A549 (cell line): ENCODE data around the gene HARS1. TPM values are rescaled to one million over a fixed set of nuclear protein-coding genes. Genes with fewer than 3 reads are reported as not detected.

ENCODE experiments used
- ATAC-seq, 2 experiments: fragments of 200-7000 bp in 1 of 2; fragments of >200 bp in 1 of 2; cut with Nextera tagmentation in 1 of 2; cut with Tn5 transposase in 1 of 2; 3 replicates each; pipeline versions ENCODE4 v1.8.0 to v1.9.1; 2018 to 2020; ENCODE audit warnings: mild to moderate bottlenecking in 1 of 2, moderate library complexity in 1 of 2
- CTCF ChIA-PET: fragments of 300-600 bp; sonication (Branson Sonifier 250); formaldehyde crosslinking; extraction: SDS; loops from one replicate; lab custom pipeline; 2021; ENCODE audit warnings: antibody characterized with exemption, inconsistent platforms; lab: Yijun Ruan, JAX
- POLR2A ChIA-PET: fragments of 350-600 bp; formaldehyde crosslinking; extraction: SDS; loops from one replicate; lab custom pipeline; 2021; ENCODE audit warnings: antibody characterized with exemption, inconsistent platforms; lab: Yijun Ruan, JAX
- DNase-seq, 2 experiments: peaks; one replicate each; pipeline versions ENCODE4 v3.0.0 to v3.0.0-alpha.2; 2011 to 2016; ENCODE audit warnings: low read depth in 1 of 2, low spot score in 1 of 2
- FAIRE-seq: peaks from 2 replicates; lab custom pipeline; 2011; peaks lifted over from hg19 to GRCh38; lab: Jason Lieb, UNC
- H3K27ac ChIP-seq, 2 experiments: fragments of >200 bp; sonication (Bioruptor Twin); formaldehyde crosslinking; 3 replicates each; pipeline ENCODE4 v1.5.1; 2016 to 2017
- H3K4me1 ChIP-seq: fragments of >200 bp; sonication (Bioruptor Twin); formaldehyde crosslinking; 3 replicates; pipeline ENCODE4 v1.6.1; 2016
- H3K4me2 ChIP-seq: fragments of >200 bp; sonication (Bioruptor Twin); formaldehyde crosslinking; 3 replicates; pipeline ENCODE4 v1.6.1; 2016
- H3K4me3 ChIP-seq: fragments of >200 bp; sonication (Bioruptor Twin); formaldehyde crosslinking; 3 replicates; pipeline ENCODE4 v1.5.1; 2016
- H3K9me3 ChIP-seq: fragments of >200 bp; sonication (Bioruptor Twin); formaldehyde crosslinking; 3 replicates; pipeline ENCODE4 v1.6.1; 2016
- CBX8 ChIP-seq: fragments of 200-600 bp; sonication (generic); IDR thresholded peaks from 2 replicates; pipeline ENCODE4 v1.6.1; 2016
- EHF ChIP-seq: fragments of 250-450 bp; sonication (Bioruptor Pico); IDR thresholded peaks from 2 replicates; pipeline ENCODE4 v1.5.0; 2020; ENCODE audit warnings: mild to moderate bottlenecking
- EP300 ChIP-seq, 2 experiments: fragments of >200 bp; sonication (Bioruptor Twin); formaldehyde crosslinking; IDR thresholded peaks; 2 replicates in 1 of 2; 3 replicates in 1 of 2; pipeline ENCODE4 v1.6.1; 2016 to 2017
- FOSB ChIP-seq: fragments of 250-450 bp; sonication (Bioruptor Pico); IDR thresholded peaks from 2 replicates; pipeline ENCODE4 v1.5.0; 2020; ENCODE audit warnings: mild to moderate bottlenecking, moderate library complexity
- FOXS1 ChIP-seq: fragments of 250-450 bp; sonication (Bioruptor Pico); IDR thresholded peaks from 2 replicates; pipeline ENCODE4 v1.5.0; 2020; ENCODE audit warnings: mild to moderate bottlenecking, moderate library complexity
- HDAC2 ChIP-seq: fragments of 200-600 bp; sonication (generic); IDR thresholded peaks from 2 replicates; pipeline ENCODE4 v1.6.1; 2016
- HOXB5 ChIP-seq: fragments of 250-450 bp; sonication (Bioruptor Pico); IDR thresholded peaks from 2 replicates; pipeline ENCODE4 v1.5.0; 2020; ENCODE audit warnings: mild to moderate bottlenecking, moderate library complexity
- KDM5A ChIP-seq: fragments of 200-600 bp; sonication (generic); IDR thresholded peaks from 2 replicates; pipeline ENCODE4 v1.6.1; 2016; ENCODE audit warnings: antibody characterized with exemption, mild to moderate bottlenecking
- MAFK ChIP-seq: fragments of 450-650 bp; IDR thresholded peaks from 2 replicates; pipeline ENCODE4 v1.6.1; 2014; ENCODE audit not compliant: partially characterized antibody
- MAZ ChIP-seq: fragments of 150-350 bp; IDR thresholded peaks from 2 replicates; pipeline ENCODE4 v1.6.1; 2014; ENCODE audit warnings: antibody characterized with exemption, low read depth, low read length, borderline replicate concordance
- MYC ChIP-seq: IDR thresholded peaks from 2 replicates; pipeline ENCODE4 v1.6.1; 2012; ENCODE audit warnings: mild to moderate bottlenecking, inconsistent platforms, low read length, improper control_type of control experiment, borderline replicate concordance
- NPAS2 ChIP-seq: fragments of 250-450 bp; sonication (Bioruptor Pico); IDR thresholded peaks from 2 replicates; pipeline ENCODE4 v1.8.0; 2022; ENCODE audit warnings: mild to moderate bottlenecking, moderate library complexity, borderline replicate concordance
- NR3C1 ChIP-seq: fragments of >200 bp; sonication (Bioruptor Twin); formaldehyde crosslinking; IDR thresholded peaks from 3 replicates; pipeline ENCODE4 v1.6.1; 2017
- PHF8 ChIP-seq: fragments of 200-600 bp; sonication (generic); IDR thresholded peaks from 2 replicates; pipeline ENCODE4 v1.6.1; 2016; ENCODE audit warnings: low read depth, mild to moderate bottlenecking, antibody characterized with exemption, moderate library complexity, borderline replicate concordance
- RAD21 ChIP-seq, 2 experiments: fragments of >200 bp in 1 of 2; sonication (Bioruptor Twin) in 1 of 2; formaldehyde crosslinking in 1 of 2; IDR thresholded peaks in 1 of 2; conservative IDR thresholded peaks in 1 of 2; 2 replicates in 1 of 2; 3 replicates in 1 of 2; pipeline ENCODE4 v1.6.1; 2012 to 2018; ENCODE audit warnings: inconsistent platforms in 1 of 2
- RARB ChIP-seq: fragments of 250-450 bp; sonication (Bioruptor Pico); IDR thresholded peaks from 2 replicates; pipeline ENCODE4 v1.8.0; 2021; ENCODE audit warnings: mild to moderate bottlenecking, moderate library complexity
- RFX5 ChIP-seq: fragments of 450-650 bp; IDR thresholded peaks from 2 replicates; pipeline ENCODE4 v1.7.1; 2014; ENCODE audit warnings: antibody characterized with exemption, mild to moderate bottlenecking, moderate library complexity
- RNF2 ChIP-seq: fragments of 200-600 bp; sonication (generic); IDR thresholded peaks from 2 replicates; pipeline ENCODE4 v1.6.1; 2016; ENCODE audit warnings: low read depth, mild to moderate bottlenecking, antibody characterized with exemption, moderate library complexity, borderline replicate concordance
- WGBS: methylation state at CpG from one replicate; pipeline ENCODE4 v1.1.6; 2017; ENCODE audit errors: missing lambda C conversion rate; 5-methylcytosine and 5-hydroxymethylcytosine counted together
- polyA plus RNA-seq, 4 experiments: library from polyadenylated mRNA; depleted of rRNA in 3 of 4; stranded (reverse); fragments of >200 nt; fragmentation: RNase III in 1 of 4; extraction: RNeasy Plus Mini Kit Qiagen cat#74134 plus additional on column Dnase treatment in 1 of 4; gene quantifications; 2 replicates in 3 of 4; 3 replicates in 1 of 4; pipeline ENCODE4 v1.2.3, GENCODE V29; 2011 to 2017
- TF ChIP-seq, protein P1 (sequence below): IDR thresholded peaks from 2 replicates; pipeline ENCODE4 v1.6.1; 2012
- TF ChIP-seq, protein P2 (sequence below): fragments of >200 bp; sonication (Bioruptor Twin); formaldehyde crosslinking; IDR thresholded peaks from 3 replicates; pipeline ENCODE4 v1.5.1; 2016
- TF ChIP-seq, protein P3 (sequence below): fragments of 150-350 bp; IDR thresholded peaks from 2 replicates; pipeline ENCODE4 v1.6.1; 2014; ENCODE audit warnings: low read depth, mild to moderate bottlenecking, low read length

HARS1 gene
- polyA plus RNA-seq, 2 of the 4 experiments (the other 2 are of a cell fraction), result 80.5 to 87.1 TPM

DNA sequence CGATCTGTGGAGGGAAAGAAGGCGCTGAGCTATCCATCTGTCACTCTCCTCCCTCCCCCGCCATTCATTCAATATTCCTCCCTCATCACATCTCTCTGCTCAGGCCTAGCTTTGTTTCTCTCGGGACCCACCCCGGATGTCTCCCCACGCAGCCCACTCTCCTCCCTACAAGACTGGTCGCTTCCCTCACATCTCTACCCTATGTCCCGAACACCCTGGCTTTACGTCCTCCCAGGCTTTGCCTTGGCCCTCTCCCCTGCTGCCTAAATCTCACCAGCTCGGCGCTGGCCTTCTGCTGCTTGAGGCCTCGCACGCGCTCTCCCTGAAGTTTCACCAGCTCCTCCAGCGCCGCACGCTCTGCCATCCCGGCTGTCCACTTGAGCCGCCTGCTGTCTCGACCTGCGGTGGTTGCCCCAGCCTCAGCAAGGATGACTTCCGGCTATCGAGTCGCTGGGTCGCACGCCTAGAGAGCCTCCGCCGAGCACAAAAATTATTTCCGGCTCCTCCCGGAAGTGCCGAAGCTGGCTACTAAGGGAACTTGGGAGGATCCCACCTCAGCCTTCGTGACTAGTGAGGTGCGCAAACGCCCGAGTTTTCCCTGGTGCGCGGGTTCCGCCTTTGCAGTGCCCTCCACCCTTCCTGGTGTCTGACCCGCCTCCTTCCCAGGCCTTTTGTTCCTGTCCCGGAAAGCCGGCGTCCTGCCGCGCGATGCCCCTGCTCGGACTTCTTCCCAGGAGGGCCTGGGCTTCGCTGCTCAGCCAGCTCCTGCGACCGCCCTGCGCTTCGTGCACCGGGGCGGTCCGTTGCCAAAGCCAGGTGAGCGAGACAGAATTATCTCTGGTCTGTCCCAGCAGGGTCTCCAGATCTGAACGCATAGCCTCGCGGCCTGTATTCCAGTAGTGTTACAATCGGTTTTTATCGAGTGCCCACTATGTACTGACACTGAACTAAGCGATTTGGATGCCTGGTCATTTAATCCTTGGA is at the start of gene HARS1, which contains the start of gene HARS2 (continued):
- TF ChIP-seq RNF2 (no peak), KDM5A (peak; percentile 50; the same call in 1 of the 2 replicates), RFX5 (peak; percentile 13; the same call in 1 of the 2 replicates), MAZ (0 out of 2 replicates have a peak, but pooled peaks have one; percentile 26), HDAC2 (no peak), FOXS1 (no peak)
- TF ChIP-seq, all 56 proteins: peak for 13

DNA sequence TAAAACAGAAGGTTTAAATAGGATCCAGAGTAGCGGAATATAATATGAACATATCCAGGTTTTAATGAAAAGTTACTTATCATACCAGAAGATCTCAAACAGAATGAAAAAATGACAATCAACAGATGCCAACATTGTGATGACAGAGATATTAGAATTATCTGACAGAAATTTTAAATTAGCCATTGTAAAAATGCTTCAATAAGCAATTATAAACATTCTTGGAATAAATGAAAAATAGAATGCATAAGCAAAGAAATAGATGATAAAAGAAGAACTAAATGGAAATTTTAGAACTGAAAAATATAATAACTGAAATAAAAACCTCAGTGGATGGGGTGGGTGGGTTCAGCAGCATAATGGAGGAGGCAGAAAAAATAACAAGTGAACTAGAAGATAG is 46.3 kb upstream of the HARS1 start:
- TF ChIP-seq EHF (CRISPR knock-in tag) (no peak), RFX5 (no peak), MAFK (peak; percentile 22), EP300 (IDR thresholded peaks at IDR 0.05) (no peak), RARB (CRISPR knock-in tag) (no peak), NR3C1 (no peak), FOSB (CRISPR knock-in tag) (no peak)
- TF ChIP-seq, protein P1, sequence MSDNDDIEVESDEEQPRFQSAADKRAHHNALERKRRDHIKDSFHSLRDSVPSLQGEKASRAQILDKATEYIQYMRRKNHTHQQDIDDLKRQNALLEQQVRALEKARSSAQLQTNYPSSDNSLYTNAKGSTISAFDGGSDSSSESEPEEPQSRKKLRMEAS, result no peak
- no peak for FAIRE-seq
- POLR2A ChIA-PET, result no interaction called here
- Histone ChIP-seq H3K27ac (no peak overlapping the region), H3K4me2 (no peak overlapping the region), H3K9me3 (peaks cover 23% of the 10 kb centered on the region; the same call in 2 of the 3 replicates), H3K4me1 (no peaks in the 10 kb centered on the region), H3K4me3 (no peak overlapping the region)
- DNase-seq, result no peak
- ATAC-seq, result no peak
- CTCF ChIA-PET, result interaction anchor here (1.3 kb wide), 1 partner anchor 10 kb away, joined by 3 read pairs; no protein-coding TSS in a partner anchor
- 10% methylated on average over 1 of the region's 1 CpG for WGBS

DNA sequence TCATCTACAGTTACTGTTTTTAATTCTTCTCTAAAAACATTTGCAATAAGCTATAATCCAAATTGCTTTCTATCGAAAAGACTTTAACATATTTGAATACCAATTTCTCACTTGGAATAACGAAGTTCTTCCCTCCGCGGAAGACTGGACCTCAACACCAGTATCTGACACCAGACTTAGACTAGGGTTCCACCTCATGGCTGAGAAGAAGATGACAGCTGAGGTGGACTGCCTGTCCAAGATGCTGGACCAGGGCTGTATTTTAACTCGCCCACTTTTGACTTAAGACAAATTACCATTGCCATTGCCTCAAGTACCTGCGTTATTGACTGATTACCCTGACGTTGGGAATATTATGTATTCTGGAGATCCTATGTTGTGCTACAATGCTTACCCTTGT is 43.2 kb upstream of the HARS1 start:
- peaks cover 18% of the 10 kb centered on the region; the same call in 2 of the 3 replicates for H3K9me3 ChIP-seq
- CTCF ChIA-PET, result interaction anchor here (0.7 kb wide), 1 partner anchor 367 kb away, joined by 3 read pairs; no protein-coding TSS in a partner anchor
- peak; percentile 43 for FAIRE-seq
- H3K4me3 ChIP-seq, result no peak overlapping the region
- H3K27ac ChIP-seq, result no peak overlapping the region
- POLR2A ChIA-PET, result no interaction called here
- peak; percentile 81 to 85; a peak in 4 of 6 replicates for ATAC-seq
- DNase-seq, result peak in 1 of 2 experiments; percentile 50
- H3K4me2 ChIP-seq, result no peak overlapping the region
- 33% methylated on average over 7 of the region's 7 CpGs for WGBS
- H3K4me1 ChIP-seq, result no peaks in the 10 kb centered on the region
- TF ChIP-seq NPAS2 (no peak), RAD21 (conservative IDR thresholded peaks at IDR 0.05 in 1 of 2, IDR thresholded peaks at IDR 0.05 in 1 of 2) (peak; percentile 34 to 56; a peak in 3 of 5 replicates), HOXB5 (CRISPR knock-in tag) (no peak)
- TF ChIP-seq, protein P2, sequence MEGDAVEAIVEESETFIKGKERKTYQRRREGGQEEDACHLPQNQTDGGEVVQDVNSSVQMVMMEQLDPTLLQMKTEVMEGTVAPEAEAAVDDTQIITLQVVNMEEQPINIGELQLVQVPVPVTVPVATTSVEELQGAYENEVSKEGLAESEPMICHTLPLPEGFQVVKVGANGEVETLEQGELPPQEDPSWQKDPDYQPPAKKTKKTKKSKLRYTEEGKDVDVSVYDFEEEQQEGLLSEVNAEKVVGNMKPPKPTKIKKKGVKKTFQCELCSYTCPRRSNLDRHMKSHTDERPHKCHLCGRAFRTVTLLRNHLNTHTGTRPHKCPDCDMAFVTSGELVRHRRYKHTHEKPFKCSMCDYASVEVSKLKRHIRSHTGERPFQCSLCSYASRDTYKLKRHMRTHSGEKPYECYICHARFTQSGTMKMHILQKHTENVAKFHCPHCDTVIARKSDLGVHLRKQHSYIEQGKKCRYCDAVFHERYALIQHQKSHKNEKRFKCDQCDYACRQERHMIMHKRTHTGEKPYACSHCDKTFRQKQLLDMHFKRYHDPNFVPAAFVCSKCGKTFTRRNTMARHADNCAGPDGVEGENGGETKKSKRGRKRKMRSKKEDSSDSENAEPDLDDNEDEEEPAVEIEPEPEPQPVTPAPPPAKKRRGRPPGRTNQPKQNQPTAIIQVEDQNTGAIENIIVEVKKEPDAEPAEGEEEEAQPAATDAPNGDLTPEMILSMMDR, result peak; percentile 17; the same call in 1 of the 3 replicates
- TF ChIP-seq, all 56 proteins: peak for 2

DNA sequence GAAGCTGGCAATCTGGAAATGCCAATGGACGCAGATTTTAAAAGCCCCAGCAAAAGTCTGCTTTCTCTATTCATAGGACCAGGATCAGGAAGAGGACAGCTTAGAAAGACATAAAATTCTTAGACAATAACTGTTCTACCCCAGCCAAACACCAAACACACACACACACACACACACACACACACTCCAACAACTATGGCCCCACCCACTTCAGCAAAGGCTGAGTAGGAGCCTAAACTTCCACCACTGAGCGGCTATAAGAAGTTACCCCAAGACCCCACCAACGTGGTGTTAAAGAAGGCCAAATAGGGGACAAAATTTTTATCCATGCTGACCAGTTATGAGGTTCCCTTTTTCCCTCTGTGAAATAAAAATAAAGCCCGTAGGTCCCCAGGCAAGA is 41.9 kb upstream of the HARS1 start:
- FAIRE-seq, result no peak
- WGBS, result 40% methylated on average over 4 of the region's 4 CpGs
- POLR2A ChIA-PET, result no interaction called here

More for the DNA sequence above, 41.9 kb upstream of the HARS1 start:
- TF ChIP-seq MYC (no peak), PHF8 (no peak), CBX8 (no peak)
- TF ChIP-seq, protein P2, result no peak
- TF ChIP-seq, protein P3, sequence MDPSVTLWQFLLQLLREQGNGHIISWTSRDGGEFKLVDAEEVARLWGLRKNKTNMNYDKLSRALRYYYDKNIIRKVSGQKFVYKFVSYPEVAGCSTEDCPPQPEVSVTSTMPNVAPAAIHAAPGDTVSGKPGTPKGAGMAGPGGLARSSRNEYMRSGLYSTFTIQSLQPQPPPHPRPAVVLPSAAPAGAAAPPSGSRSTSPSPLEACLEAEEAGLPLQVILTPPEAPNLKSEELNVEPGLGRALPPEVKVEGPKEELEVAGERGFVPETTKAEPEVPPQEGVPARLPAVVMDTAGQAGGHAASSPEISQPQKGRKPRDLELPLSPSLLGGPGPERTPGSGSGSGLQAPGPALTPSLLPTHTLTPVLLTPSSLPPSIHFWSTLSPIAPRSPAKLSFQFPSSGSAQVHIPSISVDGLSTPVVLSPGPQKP, result no peak
- TF ChIP-seq, all 56 proteins: peak for 0
- DNase-seq (no peak), ATAC-seq (no peak)
- CTCF ChIA-PET, result interaction anchor here (1.0 kb wide), 1 partner anchor 18 kb away, joined by 3 read pairs; no protein-coding TSS in a partner anchor
- Histone ChIP-seq H3K27ac (no peak overlapping the region), H3K9me3 (peaks cover 9% of the 10 kb centered on the region; the same call in 1 of the 3 replicates), H3K4me1 (no peaks in the 10 kb centered on the region), H3K4me2 (no peak overlapping the region), H3K4me3 (no peak overlapping the region)
